GM19238 (cell line): ENCODE data around the gene TRIM60.
"Not testable (repeated sequence)": the region's sequence is repeated elsewhere in the genome, so short reads cannot be mapped to it uniquely, and the experiment has no call there.

ENCODE experiments used
- DNase-seq: peaks from one replicate; pipeline ENCODE4 v3.0.0; 2011; ENCODE audit warnings: low spot score; ENCODE audit not compliant: insufficient read length

The TRIM60 gene

DNA sequence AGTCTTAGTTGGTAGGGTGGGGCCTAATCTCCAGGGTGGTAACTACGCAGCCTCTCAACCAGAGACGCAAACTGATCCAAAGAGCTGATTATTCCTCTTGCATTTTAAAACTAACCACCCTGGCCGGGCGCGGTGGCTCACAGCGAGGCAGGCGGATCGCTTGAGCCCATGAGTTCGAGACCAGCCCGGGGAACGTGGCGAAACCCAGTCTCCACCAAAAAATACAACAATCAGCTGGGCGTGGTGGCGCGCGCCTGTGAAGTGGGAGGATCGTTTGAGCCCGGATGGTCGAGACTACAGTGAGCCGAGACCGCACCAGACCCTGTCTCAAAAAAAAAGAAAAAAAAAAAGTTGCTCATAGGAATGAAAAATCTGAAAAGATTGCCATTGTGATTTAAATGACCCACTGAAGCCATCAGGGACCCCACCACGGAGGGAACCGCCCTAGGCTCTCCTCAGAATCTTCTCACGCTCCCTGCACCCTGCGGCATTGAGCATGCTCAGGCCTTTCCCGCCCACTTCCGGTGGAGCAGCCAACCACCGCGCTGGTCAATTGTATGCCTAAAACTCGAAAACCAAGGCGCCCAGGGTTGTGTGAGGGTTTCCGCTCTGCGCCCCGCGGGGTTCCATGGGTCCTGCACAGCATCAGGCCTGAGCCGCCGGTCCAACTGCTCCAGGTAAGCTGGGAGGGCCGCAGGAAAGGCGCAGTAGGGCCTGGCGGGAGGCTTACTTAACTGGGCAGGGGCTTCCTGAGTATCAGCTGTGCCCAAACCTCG is at the start of gene TRIM60:
Gene TRIM60, plus strand, starts transcription at position 564 of the 776 bp plus-strand sequence. CDS start 8,074 bp downstream, outside the sequence.
- DNase-seq: no peak

GRCh38 chr4:164989471-164989870 is 42.3 kb upstream of the TRIM60 start:
- DNase-seq: no peak

DNA sequence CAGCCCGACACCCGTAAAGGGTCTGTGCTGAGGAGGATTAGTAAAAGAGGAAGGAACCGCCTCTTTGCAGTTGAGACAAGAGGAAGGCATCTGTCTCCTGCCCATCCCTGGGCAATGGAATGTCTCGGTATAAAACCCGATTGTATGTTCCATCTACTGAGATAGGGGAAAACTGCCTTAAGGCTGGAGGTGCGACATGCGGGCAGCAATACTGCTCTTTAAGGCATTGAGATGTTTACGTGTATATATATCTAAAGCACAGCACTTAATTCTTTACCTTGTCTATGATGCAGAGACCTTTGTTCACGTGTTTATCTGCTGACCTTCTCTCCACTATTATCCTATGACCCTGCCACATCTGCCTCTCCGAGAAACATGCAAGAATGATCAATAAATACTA is 41.0 kb upstream of the TRIM60 start:
- not testable (repeated sequence) for DNase-seq

GRCh38 chr4:164996123-164996522 is 35.7 kb upstream of the TRIM60 start:
- not testable (repeated sequence) for DNase-seq

- DNase-seq: no peak
Observed at GRCh38 chr4:164997324-164997723, 34.5 kb upstream of the TRIM60 start.

GRCh38 chr4:164997941-164998340 is 33.9 kb upstream of the TRIM60 start:
- DNase-seq: no peak

- not testable (repeated sequence) for DNase-seq
Observed at GRCh38 chr4:164998526-164999080, 33.2 kb upstream of the TRIM60 start.

DNA sequence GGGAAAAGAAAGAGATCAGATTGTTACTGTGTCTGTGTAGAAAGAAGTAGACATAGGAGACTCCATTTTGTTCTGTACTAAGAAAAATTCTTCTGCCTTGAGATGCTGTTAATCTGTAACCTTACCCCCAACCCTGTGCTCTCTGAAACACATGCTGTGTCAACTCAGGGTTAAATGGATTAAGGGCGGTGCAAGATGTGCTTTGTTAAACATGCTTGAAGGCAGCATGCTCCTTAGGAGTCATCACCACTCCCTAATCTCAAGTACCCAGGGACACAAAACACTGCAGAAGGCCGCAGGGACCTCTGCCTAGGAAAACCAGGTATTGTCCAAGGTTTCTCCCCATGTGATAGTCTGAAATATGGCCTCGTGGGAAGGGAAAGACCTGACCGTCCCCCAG is 29.8 kb upstream of the TRIM60 start:
- DNase-seq: not testable (repeated sequence)

- no peak for DNase-seq
Observed at GRCh38 chr4:165005352-165005925, 26.4 kb upstream of the TRIM60 start.

GRCh38 chr4:165006456-165006855 is 25.3 kb upstream of the TRIM60 start:
- no peak for DNase-seq

DNA sequence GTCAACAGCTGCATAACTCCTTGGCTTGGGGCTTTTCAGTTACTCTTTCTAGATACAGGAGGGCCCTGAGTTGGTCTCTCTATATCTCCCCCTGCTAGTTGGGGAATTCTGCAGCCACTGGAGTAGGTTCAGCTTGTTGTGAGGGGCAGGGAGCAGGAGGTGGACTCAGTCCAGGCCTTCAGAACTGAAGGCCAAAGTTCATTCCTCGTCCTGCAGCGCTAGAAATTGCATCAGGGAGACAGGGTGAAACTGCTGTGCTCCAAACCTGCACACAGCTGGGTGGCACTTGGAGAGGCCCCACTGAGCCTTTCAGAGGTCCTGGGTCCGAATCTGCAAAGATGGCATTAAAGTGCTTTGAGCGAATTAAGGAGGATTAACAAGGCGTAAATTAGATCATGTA is 24.9 kb upstream of the TRIM60 start:
- no peak for DNase-seq

DNA sequence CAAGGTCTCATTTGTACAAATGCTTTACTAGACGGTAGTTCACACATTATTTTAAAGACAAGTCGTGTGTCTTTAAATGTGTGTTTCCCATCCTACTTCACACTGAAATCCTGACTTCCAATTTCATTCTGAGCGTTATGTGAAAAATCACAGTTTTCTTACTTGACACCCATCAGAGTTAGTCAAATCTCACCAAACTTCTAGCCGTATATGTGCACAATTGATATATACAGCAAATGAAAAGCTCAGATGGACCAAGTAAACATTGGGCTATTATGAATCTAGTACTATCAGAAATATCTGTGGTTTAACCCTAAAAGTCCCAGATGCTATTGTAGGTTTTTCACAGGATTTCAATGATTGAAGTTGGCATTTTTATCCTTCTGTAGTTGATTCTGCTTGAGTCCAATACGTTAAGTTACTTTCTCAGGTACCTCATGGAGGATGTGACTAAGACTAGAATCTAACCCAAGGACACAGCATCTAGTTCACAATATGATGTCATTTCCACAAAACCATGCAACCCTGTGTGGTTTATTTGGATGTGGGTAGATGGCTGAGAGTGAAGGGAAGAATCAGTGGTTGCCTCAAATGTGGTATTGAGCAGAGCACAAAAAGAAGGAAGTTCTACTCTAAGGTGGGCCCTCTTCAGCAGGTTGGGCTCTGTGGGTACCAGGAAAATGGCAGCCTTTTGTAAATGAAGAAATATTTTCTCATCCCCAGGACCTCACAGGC is 22.1 kb upstream of the TRIM60 start:
- DNase-seq: no peak

GRCh38 chr4:165010487-165010886 is 21.3 kb upstream of the TRIM60 start:
- DNase-seq: no peak

DNA sequence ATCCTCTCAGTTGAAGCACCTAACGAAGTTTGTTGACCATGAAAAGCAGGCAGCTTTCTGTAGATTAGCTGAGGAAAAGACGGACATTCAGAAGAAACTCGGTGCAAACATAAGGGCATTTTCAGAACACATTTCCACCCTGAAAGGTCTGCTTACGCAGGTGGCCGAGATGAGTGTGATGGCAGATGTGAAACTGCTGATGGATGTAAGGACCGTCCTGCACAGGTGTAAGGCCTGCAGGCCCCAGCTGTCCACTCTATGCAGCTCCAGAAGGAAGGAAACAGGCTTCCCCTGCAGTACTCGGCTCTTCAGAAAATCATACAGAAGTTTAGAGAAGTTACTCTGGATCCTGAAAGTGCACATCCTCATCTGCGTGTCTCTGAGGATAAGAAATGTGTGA is 20.8 kb upstream of the TRIM60 start:
- no peak for DNase-seq

- DNase-seq: no peak
Observed at GRCh38 chr4:165011403-165011802, 20.4 kb upstream of the TRIM60 start.

DNA sequence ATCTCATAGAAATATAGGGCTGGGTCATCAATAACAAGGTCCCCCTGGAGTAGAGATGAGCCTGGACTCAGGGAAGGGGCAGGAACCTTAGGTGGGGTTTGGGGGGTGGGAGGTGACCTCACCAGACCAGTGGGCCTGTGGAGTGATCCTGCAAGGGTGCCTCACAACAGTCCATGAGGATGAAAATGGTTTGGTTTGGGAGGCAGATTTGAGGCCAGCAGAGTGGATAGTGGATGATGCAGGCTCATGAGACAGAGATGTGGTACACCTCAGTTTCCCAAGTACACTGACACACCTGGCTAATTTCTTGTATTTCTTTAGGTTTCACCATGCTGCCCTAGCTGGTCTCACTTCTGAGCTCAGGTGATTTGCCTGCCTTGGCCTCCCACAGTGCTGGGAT is 18.1 kb upstream of the TRIM60 start:
- no peak for DNase-seq

DNA sequence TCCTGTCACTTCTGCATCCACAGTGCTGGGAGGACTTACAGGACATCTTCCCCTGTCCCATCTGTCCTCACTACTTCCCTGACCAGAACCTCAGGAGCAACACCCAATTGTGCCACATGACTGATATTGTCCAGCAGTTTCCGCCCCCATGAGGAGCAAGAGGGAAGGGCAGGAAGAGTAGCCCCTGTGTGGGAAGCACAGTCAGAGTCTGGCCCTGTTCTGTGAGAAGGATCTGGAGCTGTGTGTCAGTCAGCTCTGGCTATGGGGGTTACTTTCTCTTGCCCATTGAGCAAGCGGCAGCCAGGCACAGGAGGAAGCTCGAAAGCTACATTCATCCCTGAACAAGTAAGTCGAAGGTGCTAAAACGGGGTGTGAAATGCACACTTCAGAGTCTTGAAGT is 14.8 kb upstream of the TRIM60 start:
- no peak for DNase-seq

DNA sequence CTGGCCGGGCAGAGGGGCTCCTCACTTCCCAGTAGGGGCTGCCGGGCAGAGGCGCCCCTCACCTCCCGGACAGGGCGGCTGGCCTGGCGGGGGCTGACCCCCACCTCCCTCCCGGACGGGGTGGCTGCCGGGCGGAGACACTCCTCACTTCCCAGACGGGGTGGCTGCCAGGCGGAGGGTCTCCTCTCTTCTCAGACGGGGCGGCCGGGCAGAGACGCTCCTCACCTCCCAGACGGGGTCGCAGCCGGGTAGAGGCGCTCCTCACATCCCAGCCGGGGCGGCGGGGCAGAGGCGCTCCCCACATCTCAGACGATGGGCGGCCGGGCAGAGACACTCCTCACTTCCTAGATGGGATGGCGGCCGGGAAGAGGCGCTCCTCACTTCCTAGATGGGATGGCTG is 11.8 kb upstream of the TRIM60 start:
- not testable (repeated sequence) for DNase-seq

- DNase-seq: not testable (repeated sequence)
Observed at GRCh38 chr4:165025782-165026181, 6.0 kb upstream of the TRIM60 start.

GRCh38 chr4:165027762-165028402 is 3.9 kb upstream of the TRIM60 start:
- DNase-seq: no peak

DNA sequence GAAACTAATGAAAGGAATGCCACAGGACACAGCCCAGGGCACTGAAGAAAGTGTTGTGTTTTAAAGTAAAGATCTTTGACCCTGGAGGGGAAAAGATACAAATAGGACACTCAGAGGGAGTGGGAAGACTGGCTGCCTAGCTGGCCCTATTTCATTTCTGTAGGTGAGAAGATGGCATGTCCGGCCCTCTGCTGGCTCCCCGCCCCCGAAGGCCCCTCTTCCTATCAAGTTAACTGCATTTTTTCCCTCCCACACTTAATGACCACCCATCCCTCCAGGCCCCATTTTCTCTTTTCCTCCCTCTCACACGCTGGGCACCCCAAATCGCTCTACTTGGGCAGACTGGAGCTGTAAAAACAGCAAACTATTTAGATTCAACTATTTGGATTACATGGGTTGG is 16.4 kb downstream of the TRIM60 start:
- no peak for DNase-seq

DNA sequence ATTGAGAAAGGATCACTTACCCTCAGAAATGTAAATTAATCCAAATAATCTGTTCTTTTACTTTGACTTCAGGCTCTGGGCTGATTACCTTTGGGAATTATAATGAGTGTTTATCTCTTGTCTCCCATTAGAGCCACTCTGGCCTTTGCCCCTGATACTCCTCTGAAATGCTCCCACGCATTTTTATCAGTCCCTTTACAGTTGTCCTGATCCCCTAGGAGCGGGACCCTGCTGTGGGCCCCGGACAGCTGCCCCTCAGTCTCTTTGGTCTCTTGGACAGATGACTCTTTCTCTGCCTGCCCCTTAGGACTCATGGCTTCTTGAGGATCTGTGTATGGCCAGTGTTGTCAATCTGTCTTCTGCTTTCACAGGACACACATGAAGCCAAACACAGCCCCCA is 20.8 kb downstream of the TRIM60 start:
- no peak for DNase-seq
